LNCaP clone FGC (cell line): ENCODE measurements around the gene B4GALT2.

Source experiments
- DNase-seq: peaks from one replicate; pipeline ENCODE4 v3.0.0-alpha.2; 2011; ENCODE audit warnings: low read depth
- H3K4me3 ChIP-seq: 2 replicates; pipeline ENCODE4 v1.5.1; 2011; ENCODE audit warnings: mild to moderate bottlenecking, low read depth, low read length, control low read depth
- TF ChIP-seq, protein P1 (sequence below): IDR thresholded peaks from 2 replicates; pipeline ENCODE4 v1.5.1; 2012; ENCODE audit warnings: mild to moderate bottlenecking; ENCODE audit not compliant: control insufficient read depth, insufficient read depth; ENCODE audit errors: extremely low read depth

B4GALT2 gene

DNA sequence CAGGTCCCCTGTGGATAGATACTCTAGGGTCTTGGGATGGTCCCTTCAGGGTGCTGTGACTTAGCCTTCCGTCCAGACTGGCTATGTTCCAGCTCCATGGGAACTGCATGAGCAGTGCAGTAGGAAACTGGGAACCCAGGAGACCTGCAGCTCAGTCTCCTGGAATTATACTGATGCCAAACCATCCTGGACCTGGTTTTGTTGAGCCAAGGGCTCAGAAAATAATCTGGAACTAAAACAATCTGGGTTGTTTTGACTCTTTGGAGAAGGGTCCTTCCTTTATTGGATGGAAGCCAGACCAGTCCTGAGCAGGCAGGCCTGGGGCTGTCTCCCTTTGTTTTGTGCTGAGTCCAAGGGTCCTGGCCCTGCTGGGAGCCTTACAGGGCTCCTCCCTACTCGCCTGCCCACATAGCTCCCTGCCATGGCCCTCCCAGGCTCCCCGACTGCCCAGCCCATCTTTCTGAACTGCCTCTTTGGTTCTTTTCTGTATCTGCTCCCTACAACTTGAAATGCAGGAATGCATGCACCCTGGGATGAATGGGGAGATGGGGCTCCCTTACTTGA, 31.1 kb upstream of the B4GALT2 start:
- TF ChIP-seq, protein P1, sequence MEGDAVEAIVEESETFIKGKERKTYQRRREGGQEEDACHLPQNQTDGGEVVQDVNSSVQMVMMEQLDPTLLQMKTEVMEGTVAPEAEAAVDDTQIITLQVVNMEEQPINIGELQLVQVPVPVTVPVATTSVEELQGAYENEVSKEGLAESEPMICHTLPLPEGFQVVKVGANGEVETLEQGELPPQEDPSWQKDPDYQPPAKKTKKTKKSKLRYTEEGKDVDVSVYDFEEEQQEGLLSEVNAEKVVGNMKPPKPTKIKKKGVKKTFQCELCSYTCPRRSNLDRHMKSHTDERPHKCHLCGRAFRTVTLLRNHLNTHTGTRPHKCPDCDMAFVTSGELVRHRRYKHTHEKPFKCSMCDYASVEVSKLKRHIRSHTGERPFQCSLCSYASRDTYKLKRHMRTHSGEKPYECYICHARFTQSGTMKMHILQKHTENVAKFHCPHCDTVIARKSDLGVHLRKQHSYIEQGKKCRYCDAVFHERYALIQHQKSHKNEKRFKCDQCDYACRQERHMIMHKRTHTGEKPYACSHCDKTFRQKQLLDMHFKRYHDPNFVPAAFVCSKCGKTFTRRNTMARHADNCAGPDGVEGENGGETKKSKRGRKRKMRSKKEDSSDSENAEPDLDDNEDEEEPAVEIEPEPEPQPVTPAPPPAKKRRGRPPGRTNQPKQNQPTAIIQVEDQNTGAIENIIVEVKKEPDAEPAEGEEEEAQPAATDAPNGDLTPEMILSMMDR, result no peak
- DNase-seq, result no peak
- H3K4me3 ChIP-seq, result peak overlapping the region; percentile 96

DNA sequence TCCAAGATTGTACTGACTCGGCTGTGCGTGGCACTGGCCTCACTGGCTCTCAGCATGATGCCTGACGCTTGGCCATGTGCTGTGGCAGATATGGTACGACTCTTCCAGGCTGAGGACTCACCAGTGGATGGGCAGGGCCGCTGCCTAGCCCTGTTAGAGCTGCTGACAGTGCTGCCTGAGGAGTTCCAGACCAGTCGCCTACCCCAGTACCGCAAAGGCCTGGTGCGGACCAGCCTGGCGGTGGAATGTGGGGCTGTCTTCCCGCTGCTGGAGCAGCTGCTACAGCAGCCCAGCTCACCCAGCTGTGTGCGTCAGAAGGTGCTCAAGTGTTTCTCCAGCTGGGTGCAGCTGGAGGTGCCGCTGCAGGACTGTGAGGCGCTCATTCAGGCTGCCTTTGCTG, 29.3 kb upstream of the B4GALT2 start:
- no peak for DNase-seq
- TF ChIP-seq, protein P1, result no peak

DNA sequence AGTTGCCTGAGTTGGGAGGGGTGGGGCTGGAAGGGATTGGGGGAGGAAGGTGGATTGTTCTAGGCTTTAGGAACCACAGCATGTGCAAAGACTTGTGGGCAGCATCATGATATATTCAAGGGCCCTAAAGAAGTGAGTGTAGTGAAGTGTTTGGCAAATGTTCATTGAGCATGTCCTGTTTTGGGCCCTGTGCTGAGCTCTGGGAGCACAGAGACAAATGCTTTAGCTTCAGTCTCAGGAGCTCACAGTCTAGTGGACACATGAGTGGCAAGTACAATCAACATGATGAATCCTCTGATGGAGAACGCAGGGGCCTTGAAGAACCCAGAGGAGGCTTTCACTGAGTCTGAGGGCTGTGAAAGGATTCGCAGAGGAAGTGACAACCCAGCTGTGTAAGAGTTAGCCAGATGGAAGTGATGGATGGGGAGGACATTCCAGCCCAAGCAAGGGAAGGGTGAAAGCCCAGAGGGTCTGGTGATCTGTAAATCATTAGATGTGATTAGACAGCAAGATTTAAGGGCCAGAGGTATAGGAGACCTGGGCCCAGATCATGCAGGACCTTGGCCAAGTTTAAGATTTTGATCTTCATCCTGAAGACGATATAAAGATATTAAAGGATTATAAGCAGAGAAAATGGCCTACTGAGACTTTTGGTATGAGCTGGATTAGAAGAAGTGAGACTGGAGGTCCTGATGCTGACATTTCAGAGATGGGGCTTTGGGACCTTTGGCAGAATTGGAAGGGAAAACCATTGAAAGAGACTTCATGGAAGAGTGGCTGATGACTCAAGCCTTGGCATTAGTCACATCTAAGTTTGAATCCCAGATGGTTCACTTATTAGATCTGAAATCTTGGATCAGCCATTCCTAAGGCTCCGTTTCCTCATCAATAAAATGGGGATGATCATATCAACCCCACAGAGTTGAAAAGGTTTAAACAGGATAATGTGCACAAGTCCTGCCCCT, 27.7 kb upstream of the B4GALT2 start:
- no peak overlapping the region for H3K4me3 ChIP-seq
- TF ChIP-seq, protein P1, result no peak
- no peak for DNase-seq

More for the DNA sequence above, 29.3 kb upstream of the B4GALT2 start:
- H3K4me3 ChIP-seq, result no peak overlapping the region

DNA sequence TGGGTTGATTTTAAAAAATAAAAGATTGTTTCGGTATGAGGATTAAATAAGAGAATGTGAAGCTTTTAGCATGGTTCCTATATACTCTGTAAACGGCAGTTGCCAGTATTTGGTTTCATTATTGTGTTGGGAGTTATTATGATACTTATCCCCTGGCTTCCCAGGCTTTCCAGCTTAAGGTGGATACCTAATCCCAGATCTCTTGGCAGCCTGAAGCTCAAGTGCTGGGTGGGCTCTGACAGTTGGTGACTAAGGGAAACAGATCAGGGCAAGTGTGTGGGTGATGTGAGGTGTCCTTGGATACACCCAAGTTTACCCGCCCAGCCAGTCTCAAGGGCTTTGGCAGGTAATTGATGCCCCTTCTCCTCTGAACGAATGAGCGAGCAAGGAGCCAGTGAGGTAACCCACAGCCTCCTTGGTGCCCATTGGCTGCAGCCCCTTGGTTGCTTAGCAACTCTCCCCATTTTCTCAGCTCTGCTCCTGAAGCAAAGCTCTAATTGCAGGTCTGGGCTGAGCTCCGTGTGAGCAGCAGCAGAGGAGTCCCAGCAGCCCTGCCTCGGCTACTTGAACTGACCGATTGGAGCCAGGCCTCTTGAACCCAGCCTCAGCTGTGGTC, 26.2 kb upstream of the B4GALT2 start:
- no peak overlapping the region for H3K4me3 ChIP-seq
- TF ChIP-seq, protein P1, result no peak
- DNase-seq, result no peak

DNA sequence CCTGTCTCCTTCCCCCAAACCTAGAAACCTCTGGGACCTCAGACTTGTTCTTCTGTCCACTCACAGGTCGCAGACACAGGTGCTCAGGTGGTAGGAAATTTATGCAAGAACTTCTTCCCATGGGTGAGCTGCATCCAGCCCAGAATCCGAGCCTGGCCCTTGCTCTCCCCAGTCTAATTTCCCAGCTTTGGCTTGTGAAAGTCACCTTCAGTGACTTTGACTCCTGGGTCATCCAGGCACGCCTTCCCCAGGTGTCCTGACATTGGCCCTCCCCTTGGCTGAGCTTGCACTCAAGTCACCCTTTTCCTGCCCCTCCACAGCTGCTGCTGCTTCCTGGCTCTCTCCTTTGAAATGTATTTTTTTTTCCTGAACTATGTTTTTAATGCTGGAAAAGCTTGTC, 25.6 kb upstream of the B4GALT2 start:
- no peak for DNase-seq
- no peak overlapping the region for H3K4me3 ChIP-seq
- TF ChIP-seq, protein P1, result no peak

DNA sequence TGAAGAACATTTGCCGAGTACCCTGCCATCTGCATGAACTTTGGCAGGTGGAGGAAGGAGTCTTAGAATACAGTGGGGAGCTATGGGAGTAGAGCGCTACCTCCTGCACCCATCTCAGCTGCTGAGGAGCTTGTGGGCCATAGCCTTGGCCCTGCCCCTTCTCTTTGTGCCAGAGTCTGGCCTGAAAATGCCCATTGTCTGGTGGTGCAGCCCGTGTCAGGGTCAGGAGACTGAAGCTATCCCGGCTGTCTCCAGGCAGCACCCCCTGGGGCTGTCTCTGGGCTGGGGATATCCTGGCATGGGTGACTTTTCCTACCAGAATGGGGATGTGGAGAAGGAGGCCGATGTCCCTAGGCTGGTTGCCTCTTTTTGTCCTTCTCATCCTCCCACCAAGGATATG, 25.0 kb upstream of the B4GALT2 start:
- DNase-seq, result no peak
- TF ChIP-seq, protein P1, result no peak
- H3K4me3 ChIP-seq, result no peak overlapping the region
